AG04449 (cell line): Measurements from ENCODE around the gene MTHFD1L.

ENCODE experiments used
- CTCF ChIA-PET: fragments of 350-600 bp; formaldehyde crosslinking; extraction: SDS; loops from one replicate; lab custom pipeline; 2021; ENCODE audit warnings: antibody characterized with exemption; lab: Yijun Ruan, JAX
- POLR2A ChIA-PET: fragments of 400-600, 350-600 bp; formaldehyde crosslinking; extraction: SDS; loops from one replicate; lab custom pipeline; 2020; ENCODE audit warnings: antibody characterized with exemption, inconsistent platforms; lab: Yijun Ruan, JAX
- DNase-seq: peaks from one replicate; pipeline ENCODE4 v3.0.0-alpha.2; 2010; ENCODE audit warnings: low read depth, low spot score
- H3K4me3 ChIP-seq: 2 replicates; pipeline ENCODE4 v1.5.1; 2011; ENCODE audit warnings: low read depth, mild to moderate bottlenecking, control low read depth, low read length
- TF ChIP-seq, protein P1 (sequence below): IDR thresholded peaks from one replicate; pipeline ENCODE4 v1.5.1; 2011; ENCODE audit warnings: mild to moderate bottlenecking, moderate library complexity, low read length, control low read depth, inconsistent platforms; ENCODE audit not compliant: insufficient read depth; ENCODE audit errors: missing control alignments

MTHFD1L gene

DNA sequence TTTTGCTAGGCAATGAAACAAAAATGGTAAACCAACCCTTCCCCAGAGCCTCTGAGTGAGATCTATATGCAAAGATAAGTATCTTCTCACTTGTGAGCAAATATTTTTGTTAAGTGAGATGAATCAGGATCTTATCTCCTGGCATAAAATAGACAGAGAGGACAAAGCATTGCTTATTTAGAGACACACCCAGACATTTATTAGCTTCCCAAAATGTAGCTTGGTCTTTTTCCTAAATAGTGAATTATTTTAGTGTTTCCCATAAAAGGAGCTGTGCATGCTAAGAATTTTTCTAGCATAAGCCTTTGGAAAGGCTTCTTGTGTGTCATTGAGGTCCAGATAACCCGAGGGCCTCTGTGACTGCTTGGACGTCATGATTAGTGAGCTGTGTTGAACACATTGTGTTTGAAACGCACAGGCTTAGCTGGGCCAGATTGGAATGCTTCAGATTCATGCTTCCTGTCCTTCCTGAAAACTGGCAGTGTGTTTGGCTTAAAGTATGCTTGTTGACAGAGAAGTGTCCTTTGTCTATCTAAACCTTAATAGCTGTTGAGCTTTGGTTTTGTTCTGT is 16.5 kb downstream of the MTHFD1L start:
- CTCF ChIA-PET = interaction anchor here (1.2 to 3.7 kb wide), 6 partner anchors 10 to 454 kb away, joined by 3 to 33 read pairs (median 12); partner anchors contain the start of gene MTHFD1L

DNA sequence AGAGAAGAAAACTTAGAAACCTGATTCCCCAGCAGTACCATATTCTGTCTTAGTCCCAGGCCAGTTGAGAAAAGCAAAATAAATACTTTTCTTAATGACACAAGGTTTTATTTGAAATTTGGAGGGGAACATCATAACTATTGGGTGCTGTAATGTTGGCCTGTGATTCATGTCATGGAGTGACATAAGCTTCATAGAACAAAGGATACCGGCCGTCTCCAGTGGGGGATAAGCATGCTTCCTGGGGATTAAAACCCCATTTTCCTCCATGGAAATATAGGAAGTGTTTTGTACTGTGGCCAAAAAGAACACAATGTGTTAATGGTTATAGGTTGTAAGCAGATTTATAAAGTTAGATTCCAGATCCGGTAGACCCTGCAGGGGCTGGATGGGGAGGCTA is 18.0 kb downstream of the MTHFD1L start:
- no peak overlapping the region for H3K4me3 ChIP-seq
- TF ChIP-seq, protein P1, sequence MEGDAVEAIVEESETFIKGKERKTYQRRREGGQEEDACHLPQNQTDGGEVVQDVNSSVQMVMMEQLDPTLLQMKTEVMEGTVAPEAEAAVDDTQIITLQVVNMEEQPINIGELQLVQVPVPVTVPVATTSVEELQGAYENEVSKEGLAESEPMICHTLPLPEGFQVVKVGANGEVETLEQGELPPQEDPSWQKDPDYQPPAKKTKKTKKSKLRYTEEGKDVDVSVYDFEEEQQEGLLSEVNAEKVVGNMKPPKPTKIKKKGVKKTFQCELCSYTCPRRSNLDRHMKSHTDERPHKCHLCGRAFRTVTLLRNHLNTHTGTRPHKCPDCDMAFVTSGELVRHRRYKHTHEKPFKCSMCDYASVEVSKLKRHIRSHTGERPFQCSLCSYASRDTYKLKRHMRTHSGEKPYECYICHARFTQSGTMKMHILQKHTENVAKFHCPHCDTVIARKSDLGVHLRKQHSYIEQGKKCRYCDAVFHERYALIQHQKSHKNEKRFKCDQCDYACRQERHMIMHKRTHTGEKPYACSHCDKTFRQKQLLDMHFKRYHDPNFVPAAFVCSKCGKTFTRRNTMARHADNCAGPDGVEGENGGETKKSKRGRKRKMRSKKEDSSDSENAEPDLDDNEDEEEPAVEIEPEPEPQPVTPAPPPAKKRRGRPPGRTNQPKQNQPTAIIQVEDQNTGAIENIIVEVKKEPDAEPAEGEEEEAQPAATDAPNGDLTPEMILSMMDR = no peak
- POLR2A ChIA-PET = no interaction called here
- CTCF ChIA-PET = interaction anchor here (0.7 to 3.7 kb wide), 4 partner anchors 8 to 191 kb away, joined by 3 to 33 read pairs (median 22); partner anchors contain the start of gene MTHFD1L
- DNase-seq = no peak

More for the DNA sequence above, 16.5 kb downstream of the MTHFD1L start:
- TF ChIP-seq, protein P1 = no peak
- H3K4me3 ChIP-seq = no peak overlapping the region
- DNase-seq = peak; percentile 96
- POLR2A ChIA-PET = interaction anchor here (0.5 to 1.3 kb wide), 4 partner anchors 10 to 492 kb away, joined by 3 to 11 read pairs (median 4); partner anchors contain the start of gene MTHFD1L

DNA sequence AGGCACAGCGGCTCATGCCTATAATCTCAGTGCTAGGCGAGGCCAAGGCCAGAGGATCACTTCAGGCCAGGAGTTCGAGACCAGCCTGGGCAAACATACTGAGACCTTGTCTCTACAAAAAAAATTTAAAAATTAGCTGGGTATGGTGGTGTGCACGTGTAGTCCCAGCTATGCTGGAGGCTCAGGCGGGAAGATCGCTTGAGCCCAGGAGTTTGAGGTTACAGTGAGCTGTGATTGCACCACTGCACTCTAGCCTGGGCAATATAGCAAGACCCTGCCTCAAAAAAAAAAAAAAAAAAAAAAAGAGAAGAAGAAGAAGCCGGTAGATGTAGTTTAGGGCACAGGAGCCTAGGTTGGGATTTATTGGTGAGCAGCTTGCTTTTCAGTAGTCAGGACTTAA is 20.7 kb downstream of the MTHFD1L start:
- CTCF ChIA-PET = interaction anchor here (1.2 to 13.9 kb wide), 7 partner anchors 8 to 448 kb away, joined by 3 to 251 read pairs (median 4); partner anchors contain the start of gene MTHFD1L
- TF ChIP-seq, protein P1 = no peak
- DNase-seq = no peak
- H3K4me3 ChIP-seq = no peak overlapping the region
- POLR2A ChIA-PET = no interaction called here

DNA sequence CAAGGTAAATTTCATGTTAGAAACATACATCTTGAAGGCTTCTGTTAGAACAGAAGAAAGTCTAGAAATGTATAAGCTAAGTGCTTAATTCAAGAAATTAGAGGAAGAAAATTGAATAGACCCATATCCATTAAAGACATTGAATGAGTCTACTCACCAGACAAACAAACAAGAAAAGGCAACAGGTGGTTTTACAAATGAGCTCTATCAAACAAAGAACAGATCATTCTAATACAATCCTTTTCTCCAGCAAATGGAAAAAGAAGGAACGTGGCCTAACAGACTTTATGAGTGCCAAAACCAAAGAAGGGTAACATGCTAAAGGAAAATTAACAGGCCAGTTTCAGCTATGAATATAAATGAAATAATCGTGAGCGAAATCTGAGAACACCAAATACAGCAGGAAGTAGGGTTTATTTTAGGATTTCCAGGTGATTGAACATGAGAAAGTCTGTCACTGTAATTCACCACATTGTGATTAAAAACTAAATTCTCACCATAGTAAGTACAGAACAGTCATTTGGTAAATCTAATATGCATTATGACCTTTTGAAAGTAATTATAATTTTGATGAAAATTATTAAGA is 22.6 kb downstream of the MTHFD1L start:
- ChIA-PET POLR2A (interaction anchor here (0.7 kb wide), 1 partner anchor 10 kb away, joined by 3 read pairs; no protein-coding TSS in a partner anchor), CTCF (interaction anchor here (1.1 to 13.9 kb wide), 7 partner anchors 8 to 446 kb away, joined by 3 to 251 read pairs (median 10); no protein-coding TSS in a partner anchor)
- no peak for DNase-seq
- TF ChIP-seq, protein P1 = no peak
- no peak overlapping the region for H3K4me3 ChIP-seq

DNA sequence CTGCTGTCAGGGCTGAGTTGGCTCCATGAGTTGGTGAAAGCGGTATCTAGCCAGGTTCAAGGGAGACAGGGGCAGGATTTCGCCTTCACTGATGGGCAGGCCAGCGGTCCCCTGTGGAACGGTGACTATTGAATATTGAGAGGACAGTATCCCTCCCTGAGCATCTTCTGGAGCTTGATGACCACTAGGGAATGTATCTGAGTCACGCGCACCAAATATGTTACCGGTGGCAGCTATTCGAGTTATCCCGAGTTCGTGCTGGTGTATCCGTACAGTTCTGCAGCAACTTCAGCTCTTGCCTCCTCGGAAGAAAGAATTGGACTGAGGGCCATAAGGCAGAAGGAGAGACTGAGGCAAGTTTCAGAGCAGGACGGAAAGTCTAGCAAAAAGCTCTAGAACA is 24.8 kb downstream of the MTHFD1L start:
- ChIA-PET POLR2A (no interaction called here), CTCF (interaction anchor here (0.7 to 13.9 kb wide), 15 partner anchors 8 to 453 kb away, joined by 3 to 251 read pairs (median 14); partner anchors contain the start of gene MTHFD1L)
- TF ChIP-seq, protein P1 = no peak
- no peak overlapping the region for H3K4me3 ChIP-seq
- DNase-seq = no peak
